WTC11 (cell line): ENCODE data around the gene PLCG2.

Experiments
- CREB1 ChIP-seq: sonication (generic); formaldehyde crosslinking; IDR thresholded peaks from 2 replicates; pipeline ENCODE4 v1.8.0; 2023; ENCODE audit warnings: mild to moderate bottlenecking, missing genetic modification reagents
- FOXK1 ChIP-seq: sonication (generic); formaldehyde crosslinking; IDR thresholded peaks from 2 replicates; pipeline ENCODE4 v1.8.0; 2022; ENCODE audit warnings: mild to moderate bottlenecking, moderate library complexity, missing genetic modification reagents
- FOXP4 ChIP-seq: sonication (generic); formaldehyde crosslinking; IDR thresholded peaks from 2 replicates; pipeline ENCODE4 v1.8.0; 2022; ENCODE audit warnings: mild to moderate bottlenecking, missing genetic modification reagents
- MYBL2 ChIP-seq: sonication (generic); formaldehyde crosslinking; IDR thresholded peaks from 2 replicates; pipeline ENCODE4 v1.8.1; 2023; ENCODE audit warnings: mild to moderate bottlenecking, moderate library complexity, missing genetic modification reagents
- OVOL2 ChIP-seq: fragments of 250-450 bp; sonication (Bioruptor Pico); IDR thresholded peaks from 2 replicates; pipeline ENCODE4 v1.9.0; 2021; ENCODE audit warnings: mild to moderate bottlenecking, borderline replicate concordance
- TCF7 ChIP-seq: sonication (generic); formaldehyde crosslinking; IDR thresholded peaks from 2 replicates; pipeline ENCODE4 v1.8.0; 2022; ENCODE audit warnings: mild to moderate bottlenecking, low read depth, missing genetic modification reagents, moderate library complexity
- USF1 ChIP-seq: sonication (generic); formaldehyde crosslinking; IDR thresholded peaks from 2 replicates; pipeline ENCODE4 v1.8.0; 2022; ENCODE audit warnings: mild to moderate bottlenecking, missing genetic modification reagents
- USF2 ChIP-seq: sonication (generic); formaldehyde crosslinking; IDR thresholded peaks from 2 replicates; pipeline ENCODE4 v1.8.1; 2023; ENCODE audit warnings: mild to moderate bottlenecking, missing genetic modification reagents, moderate library complexity
- ZNF317 ChIP-seq: sonication (generic); formaldehyde crosslinking; IDR thresholded peaks from 2 replicates; pipeline ENCODE4 v1.8.1; 2023; ENCODE audit warnings: low read depth, mild to moderate bottlenecking, moderate library complexity, missing genetic modification reagents, borderline replicate concordance
- ZNF416 ChIP-seq: fragments of 250-450 bp; sonication (Bioruptor Pico); IDR thresholded peaks from 2 replicates; pipeline ENCODE4 v1.9.0; 2021; ENCODE audit warnings: mild to moderate bottlenecking, inconsistent platforms
- ZNF423 ChIP-seq: fragments of 250-450 bp; sonication (Bioruptor Pico); IDR thresholded peaks from 2 replicates; pipeline ENCODE4 v2.1.2; 2022; ENCODE audit warnings: mild to moderate bottlenecking, moderate library complexity
- TF ChIP-seq, protein P1 (sequence below): fragments of 200-600 bp; IDR thresholded peaks from 2 replicates; pipeline ENCODE4 v1.8.0; 2022; ENCODE audit warnings: antibody characterized with exemption
- TF ChIP-seq, protein P2 (sequence below): sonication (generic); formaldehyde crosslinking; IDR thresholded peaks from 2 replicates; pipeline ENCODE4 v1.8.1; 2023; ENCODE audit warnings: mild to moderate bottlenecking, missing genetic modification reagents, borderline replicate concordance

DNA sequence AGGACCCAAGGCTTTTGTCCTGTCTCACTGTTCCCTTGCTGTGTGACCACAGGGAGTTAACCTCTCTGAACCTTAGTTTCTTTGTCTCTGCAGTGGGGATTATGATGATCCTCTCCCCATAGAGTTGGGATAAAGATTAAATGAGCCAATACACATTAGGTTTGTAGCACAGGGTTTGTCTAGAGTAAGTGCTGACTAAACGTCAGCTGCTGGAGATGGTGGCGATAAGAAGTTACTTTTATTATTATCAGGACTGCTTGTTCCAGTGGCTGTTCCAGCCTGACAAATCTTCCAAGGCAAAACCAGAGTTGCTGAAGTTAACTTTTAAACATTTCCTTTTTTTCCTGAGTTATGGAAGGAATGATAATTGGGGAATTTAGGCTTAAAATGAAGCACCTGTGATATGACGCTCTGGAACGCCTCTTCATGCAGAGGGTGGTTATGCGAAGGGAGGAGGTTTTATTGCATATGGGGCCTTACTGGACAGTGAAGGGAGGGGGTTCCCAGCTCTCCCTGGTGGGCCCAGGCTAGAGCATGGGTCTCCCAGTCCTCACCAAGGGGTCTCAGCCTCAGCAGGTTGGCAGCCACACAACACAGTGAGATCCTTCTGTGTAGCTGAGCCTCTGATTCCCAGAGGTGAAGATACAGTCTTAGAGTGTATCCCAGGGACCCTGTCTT is 35.8 kb downstream of the PLCG2 start:
- TF ChIP-seq FOXP4 (CRISPR knock-in tag) (no peak), MYBL2 (no peak), FOXK1 (CRISPR knock-in tag) (no peak), OVOL2 (CRISPR knock-in tag) (no peak), USF1 (CRISPR knock-in tag) (no peak), ZNF416 (CRISPR knock-in tag) (no peak), TCF7 (CRISPR knock-in tag) (no peak), USF2 (CRISPR knock-in tag) (no peak), ZNF423 (CRISPR knock-in tag) (no peak), ZNF317 (CRISPR knock-in tag) (no peak), CREB1 (no peak)
- TF ChIP-seq, protein P1, sequence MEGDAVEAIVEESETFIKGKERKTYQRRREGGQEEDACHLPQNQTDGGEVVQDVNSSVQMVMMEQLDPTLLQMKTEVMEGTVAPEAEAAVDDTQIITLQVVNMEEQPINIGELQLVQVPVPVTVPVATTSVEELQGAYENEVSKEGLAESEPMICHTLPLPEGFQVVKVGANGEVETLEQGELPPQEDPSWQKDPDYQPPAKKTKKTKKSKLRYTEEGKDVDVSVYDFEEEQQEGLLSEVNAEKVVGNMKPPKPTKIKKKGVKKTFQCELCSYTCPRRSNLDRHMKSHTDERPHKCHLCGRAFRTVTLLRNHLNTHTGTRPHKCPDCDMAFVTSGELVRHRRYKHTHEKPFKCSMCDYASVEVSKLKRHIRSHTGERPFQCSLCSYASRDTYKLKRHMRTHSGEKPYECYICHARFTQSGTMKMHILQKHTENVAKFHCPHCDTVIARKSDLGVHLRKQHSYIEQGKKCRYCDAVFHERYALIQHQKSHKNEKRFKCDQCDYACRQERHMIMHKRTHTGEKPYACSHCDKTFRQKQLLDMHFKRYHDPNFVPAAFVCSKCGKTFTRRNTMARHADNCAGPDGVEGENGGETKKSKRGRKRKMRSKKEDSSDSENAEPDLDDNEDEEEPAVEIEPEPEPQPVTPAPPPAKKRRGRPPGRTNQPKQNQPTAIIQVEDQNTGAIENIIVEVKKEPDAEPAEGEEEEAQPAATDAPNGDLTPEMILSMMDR = no peak
- TF ChIP-seq, protein P2, sequence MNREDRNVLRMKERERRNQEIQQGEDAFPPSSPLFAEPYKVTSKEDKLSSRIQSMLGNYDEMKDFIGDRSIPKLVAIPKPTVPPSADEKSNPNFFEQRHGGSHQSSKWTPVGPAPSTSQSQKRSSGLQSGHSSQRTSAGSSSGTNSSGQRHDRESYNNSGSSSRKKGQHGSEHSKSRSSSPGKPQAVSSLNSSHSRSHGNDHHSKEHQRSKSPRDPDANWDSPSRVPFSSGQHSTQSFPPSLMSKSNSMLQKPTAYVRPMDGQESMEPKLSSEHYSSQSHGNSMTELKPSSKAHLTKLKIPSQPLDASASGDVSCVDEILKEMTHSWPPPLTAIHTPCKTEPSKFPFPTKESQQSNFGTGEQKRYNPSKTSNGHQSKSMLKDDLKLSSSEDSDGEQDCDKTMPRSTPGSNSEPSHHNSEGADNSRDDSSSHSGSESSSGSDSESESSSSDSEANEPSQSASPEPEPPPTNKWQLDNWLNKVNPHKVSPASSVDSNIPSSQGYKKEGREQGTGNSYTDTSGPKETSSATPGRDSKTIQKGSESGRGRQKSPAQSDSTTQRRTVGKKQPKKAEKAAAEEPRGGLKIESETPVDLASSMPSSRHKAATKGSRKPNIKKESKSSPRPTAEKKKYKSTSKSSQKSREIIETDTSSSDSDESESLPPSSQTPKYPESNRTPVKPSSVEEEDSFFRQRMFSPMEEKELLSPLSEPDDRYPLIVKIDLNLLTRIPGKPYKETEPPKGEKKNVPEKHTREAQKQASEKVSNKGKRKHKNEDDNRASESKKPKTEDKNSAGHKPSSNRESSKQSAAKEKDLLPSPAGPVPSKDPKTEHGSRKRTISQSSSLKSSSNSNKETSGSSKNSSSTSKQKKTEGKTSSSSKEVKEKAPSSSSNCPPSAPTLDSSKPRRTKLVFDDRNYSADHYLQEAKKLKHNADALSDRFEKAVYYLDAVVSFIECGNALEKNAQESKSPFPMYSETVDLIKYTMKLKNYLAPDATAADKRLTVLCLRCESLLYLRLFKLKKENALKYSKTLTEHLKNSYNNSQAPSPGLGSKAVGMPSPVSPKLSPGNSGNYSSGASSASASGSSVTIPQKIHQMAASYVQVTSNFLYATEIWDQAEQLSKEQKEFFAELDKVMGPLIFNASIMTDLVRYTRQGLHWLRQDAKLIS = no peak
